GM12892 (cell line): ENCODE results near the gene FBXW5.

Experiments
- DNase-seq: peaks from one replicate; pipeline ENCODE4 v3.0.0; 2011; ENCODE audit not compliant: insufficient read length
- FAIRE-seq: peaks from 2 replicates; lab custom pipeline; 2011; peaks lifted over from hg19 to GRCh38; lab: Jason Lieb, UNC
- POLR2A ChIP-seq: IDR thresholded peaks from 2 replicates; pipeline ENCODE4 v1.6.1; 2011; ENCODE audit warnings: low read depth, low read length, control low read depth
- POLR2AphosphoS5 ChIP-seq: IDR thresholded peaks from 2 replicates; pipeline ENCODE4 v1.6.1; 2011; ENCODE audit warnings: low read depth, low read length, control low read depth
- TAF1 ChIP-seq: IDR thresholded peaks from 2 replicates; pipeline ENCODE4 v1.6.1; 2011; ENCODE audit warnings: low read depth, mild to moderate bottlenecking, control low read depth, low read length, borderline replicate concordance

The FBXW5 gene

DNA sequence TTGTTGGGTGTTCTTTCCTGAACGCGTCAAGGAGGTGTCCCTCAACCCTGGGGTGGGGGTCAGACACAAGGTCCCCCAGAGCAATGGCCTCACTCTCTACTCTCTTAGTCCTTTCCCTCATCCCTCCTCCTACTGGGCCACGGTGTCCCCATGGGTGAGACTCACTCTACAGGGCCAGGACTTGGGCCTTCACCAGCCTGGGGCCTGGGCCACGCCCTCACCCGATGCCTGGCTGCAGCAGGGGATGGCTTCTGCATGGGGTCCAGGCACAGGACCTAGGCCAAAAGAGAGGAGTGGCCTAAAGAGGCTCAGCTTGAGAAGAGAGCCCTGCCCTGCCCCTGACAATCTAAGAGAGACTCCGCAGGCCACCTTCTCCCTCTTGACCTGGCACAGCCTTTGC lies 13.4 kb upstream of the FBXW5 start:
- FAIRE-seq = no peak
- no peak for DNase-seq
- TF ChIP-seq POLR2A (no peak), TAF1 (no peak), POLR2AphosphoS5 (no peak)

DNA sequence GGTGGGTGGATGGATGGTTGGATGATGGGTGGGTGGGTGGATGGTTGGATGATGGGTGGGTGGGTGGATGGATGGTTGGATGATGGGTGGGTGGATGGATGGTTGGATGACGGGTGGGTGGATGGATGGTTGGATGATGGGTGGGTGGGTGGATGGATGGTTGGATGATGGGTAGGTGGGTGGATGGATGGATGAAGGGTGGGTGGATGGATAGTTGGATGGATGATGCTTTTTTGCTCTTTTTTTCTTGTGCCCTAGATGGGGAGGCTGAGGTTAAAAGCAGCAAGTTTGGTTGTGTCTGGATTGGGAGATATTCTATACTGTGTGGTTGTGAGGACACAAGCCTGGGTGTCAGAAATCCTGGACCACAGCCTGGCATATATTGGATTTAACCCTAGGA lies 12.9 kb upstream of the FBXW5 start:
- TF ChIP-seq POLR2A = no peak
- no peak for TF ChIP-seq TAF1
- no peak for TF ChIP-seq POLR2AphosphoS5
- no peak for FAIRE-seq
- no peak for DNase-seq

DNA sequence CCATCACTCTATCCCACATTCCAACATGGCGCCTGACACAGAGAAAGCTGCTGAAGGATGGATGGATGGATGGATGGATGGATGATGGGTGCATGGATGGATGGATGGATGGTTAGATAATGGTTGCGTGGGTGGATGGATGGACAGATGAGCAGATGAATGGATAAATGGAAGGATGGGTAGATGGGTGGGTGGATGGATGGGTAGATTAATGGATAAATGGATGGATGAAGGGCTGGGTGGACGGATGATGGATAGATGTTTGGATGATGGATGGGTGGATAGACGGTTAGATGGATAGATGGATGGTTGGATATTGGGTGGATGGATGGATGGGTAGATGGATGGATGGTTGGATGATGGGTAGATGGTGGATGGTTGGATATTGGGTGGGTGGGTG lies 12.1 kb upstream of the FBXW5 start:
- no peak for TF ChIP-seq TAF1
- no peak for TF ChIP-seq POLR2A
- no peak for TF ChIP-seq POLR2AphosphoS5
- FAIRE-seq = no peak
- no peak for DNase-seq

DNA sequence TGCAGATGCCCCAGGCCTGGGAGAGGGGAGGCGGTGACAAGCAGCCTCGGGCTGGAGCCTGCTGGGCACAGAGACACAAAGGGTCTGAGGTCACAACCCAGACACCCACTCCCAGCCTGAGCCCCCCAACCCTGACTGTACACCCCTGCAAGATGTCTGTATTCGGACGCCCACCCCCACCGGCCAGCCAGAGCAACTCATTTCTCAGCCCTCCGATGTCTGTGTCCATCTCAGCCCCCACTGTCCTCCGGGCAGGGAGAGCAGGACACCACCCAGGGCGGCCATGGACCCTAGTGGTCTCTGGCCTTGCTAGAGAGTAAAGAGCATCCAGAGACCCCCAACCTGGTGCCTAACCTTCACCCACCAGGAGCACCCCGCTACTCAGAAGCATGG lies 11.4 kb upstream of the FBXW5 start:
- TF ChIP-seq POLR2A (no peak), TAF1 (no peak), POLR2AphosphoS5 (no peak)
- FAIRE-seq = no peak

DNA sequence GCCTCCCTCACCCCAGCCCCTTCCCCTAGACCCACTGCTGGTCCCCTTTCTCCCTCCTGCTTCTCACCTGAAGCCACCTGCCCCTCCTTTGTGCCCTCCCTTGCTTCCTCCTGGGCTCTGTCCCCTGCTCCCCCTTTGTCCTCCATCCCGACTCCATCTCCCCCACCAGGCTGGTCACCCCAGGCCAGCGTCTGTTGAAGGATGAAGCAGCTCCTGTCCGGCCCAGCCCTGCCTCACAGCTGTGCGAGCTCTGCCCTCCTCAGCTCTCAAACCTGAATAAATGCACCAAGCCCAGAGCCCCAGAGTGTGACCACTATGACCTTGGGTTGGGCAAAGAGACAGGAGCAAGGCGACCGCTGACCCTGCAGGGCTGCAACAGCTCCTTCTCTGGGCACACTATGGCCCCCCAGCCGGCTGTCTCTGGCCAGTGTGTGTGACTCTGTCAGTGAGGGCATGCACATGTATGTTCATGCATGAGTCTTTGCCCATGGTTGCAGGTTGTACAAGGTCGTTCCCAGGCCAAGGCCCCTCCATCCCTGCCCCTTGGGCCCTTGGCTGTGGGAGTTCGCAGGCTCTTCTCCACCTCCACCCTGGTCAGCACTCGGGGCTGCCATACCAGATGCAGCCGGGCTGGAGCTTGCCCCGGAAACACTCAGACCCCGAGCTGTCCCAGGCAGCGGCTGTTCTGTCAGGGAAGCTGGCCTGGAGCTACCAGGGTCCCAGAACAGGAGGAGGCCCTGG lies 10.8 kb upstream of the FBXW5 start:
- TF ChIP-seq POLR2A (no peak), POLR2AphosphoS5 (no peak), TAF1 (no peak)
- FAIRE-seq (no peak), DNase-seq (no peak)

More for the DNA sequence above, 11.4 kb upstream of the FBXW5 start:
- no peak for DNase-seq

DNA sequence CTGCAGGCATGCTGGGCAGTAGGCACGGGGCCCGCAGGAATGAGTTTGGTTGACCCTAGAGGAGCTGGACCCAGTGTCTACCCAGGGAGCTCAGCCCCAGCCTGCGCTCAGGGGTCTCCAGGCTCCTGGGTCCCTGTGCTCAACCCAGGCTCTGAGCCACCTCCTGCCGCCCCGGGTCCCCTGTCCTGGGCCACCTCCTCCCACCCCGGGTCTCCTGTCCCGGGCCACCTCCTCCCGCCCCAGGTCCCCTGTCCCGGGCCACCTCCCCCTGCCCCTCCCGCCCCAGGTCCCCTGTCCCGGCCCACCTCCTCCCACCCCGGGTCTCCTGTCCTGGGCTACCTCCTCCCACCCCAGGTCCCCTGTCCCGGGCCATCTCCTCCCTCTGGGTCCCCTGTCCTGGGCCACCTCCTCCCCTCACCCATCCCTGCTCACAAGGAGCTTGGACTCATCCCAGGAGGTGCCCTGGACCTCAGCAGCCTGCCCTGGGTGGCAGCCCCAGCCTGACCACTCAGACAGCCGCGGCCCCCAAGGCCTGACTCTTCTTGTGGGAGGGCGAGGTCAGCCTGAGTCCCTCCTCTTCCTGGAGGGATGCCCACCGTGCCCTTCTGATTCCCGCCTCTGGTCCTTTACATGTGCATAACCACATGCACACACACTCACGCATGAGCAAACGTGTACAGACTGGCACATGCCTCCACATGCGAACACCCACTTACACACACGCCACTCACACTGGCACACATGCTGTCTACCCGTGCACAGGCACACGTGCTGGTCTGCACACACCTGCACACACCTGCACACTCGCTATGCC lies 9.9 kb upstream of the FBXW5 start:
- FAIRE-seq (no peak), DNase-seq (no peak)
- TF ChIP-seq POLR2AphosphoS5 (no peak), POLR2A (no peak), TAF1 (no peak)

GRCh38 chr9:136953771-136954269 lies 9.3 kb upstream of the FBXW5 start:
- DNase-seq = no peak
- no peak for FAIRE-seq
- TF ChIP-seq TAF1 = no peak
- no peak for TF ChIP-seq POLR2A
- no peak for TF ChIP-seq POLR2AphosphoS5

- TF ChIP-seq POLR2A (no peak), POLR2AphosphoS5 (no peak), TAF1 (no peak)
- DNase-seq = no peak
- FAIRE-seq = no peak
Observed at GRCh38 chr9:136952876-136953770, 8.6 kb upstream of the FBXW5 start.

GRCh38 chr9:136952321-136952850 lies 7.8 kb upstream of the FBXW5 start:
- TF ChIP-seq POLR2A (no peak), POLR2AphosphoS5 (no peak), TAF1 (no peak)
- FAIRE-seq = no peak
- no peak for DNase-seq

- FAIRE-seq (no peak), DNase-seq (no peak)
- TF ChIP-seq POLR2A (no peak), POLR2AphosphoS5 (no peak), TAF1 (no peak)
Observed at GRCh38 chr9:136951541-136952320, 7.2 kb upstream of the FBXW5 start, which contains the start of gene LCN12. Gene LCN12 (plus strand): TSS chr9:136952273. CDS start chr9:136952328, 55 bp downstream.
